Measurements from ENCODE around the gene SLC44A1.

Gene SLC44A1

DNA sequence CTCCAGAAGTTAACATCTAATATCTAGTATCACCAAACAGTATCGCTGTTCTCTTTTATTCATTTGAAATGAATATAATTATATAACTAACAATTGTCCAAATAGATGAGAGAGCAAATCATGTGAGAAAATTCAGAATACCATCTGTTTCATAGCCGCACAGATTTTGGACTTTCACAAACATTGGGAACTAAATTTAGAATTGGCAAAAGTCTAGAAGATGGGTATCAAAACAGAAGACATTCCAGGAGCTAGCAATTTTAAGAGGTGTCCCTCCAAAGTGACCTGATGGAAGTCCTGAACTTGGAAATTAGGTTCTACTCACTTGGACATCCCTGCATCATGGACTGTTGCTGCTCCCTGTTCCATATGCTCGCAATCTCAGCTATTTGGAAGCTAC lies 146.4 kb downstream of the SLC44A1 start:
- Histone ChIP-seq H3K36me3 (ENCODE audit: control insufficient read depth, insufficient read depth, low read length) (peaks cover 9% of the 10 kb centered on the region), H3K4me1 (ENCODE audit: control insufficient read depth, insufficient read depth, low read length) (peaks cover 69% of the 10 kb centered on the region), H3K4me3 (ENCODE audit: low read depth, low read length) (no peak overlapping the region), H3K27ac (ENCODE audit: low read depth, low read length) (peak overlapping the region; percentile 74), H3K27me3 (ENCODE audit: control insufficient read depth, insufficient read depth, low read length) (no peaks in the 10 kb centered on the region), H3K9me3 (ENCODE audit: control insufficient read depth, insufficient read depth, low read length) (no peaks in the 10 kb centered on the region), H3K9ac (ENCODE audit: low read depth, low read length) (no peak overlapping the region)

DNA sequence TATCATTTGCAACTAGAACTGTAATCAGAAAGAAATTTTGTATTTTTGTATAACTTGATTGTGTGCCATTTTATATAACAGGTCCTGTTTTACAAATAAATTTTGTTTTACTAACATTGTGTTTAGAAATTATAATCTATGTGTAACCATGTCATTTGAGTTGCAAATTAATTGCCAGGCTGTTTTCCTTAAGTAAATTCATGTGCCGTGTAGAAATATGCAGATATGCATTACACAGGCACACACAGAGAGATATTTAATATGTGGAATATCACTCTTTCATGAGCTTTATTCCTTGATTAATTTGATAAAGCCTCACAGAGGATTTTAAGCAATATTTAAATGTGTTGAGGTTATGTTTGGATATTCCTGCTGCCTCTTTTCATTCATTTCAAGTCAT lies 146.8 kb downstream of the SLC44A1 start:
- no peak overlapping the region for H3K9ac ChIP-seq (ENCODE audit: low read depth, low read length)

DNA sequence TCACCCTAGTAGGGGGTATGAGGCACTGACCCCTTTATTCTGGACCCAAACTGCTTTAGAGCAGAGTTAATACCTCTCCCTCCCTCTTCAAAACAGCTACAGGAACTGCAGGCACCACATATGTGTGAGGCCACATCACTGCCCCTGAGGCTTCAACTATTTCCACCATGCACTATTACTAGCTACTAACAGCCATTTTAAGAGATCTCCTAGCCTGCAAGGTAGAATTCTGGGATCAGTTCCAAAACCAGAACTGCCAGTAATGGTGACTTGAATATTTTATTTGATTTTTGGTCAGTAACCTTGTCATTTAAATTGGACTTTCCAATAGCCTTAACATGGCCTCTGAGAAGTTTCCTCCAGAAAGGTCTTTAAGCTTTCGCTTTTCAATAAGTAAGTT lies 148.1 kb downstream of the SLC44A1 start:
- H3K4me1 ChIP-seq (ENCODE audit: control insufficient read depth, insufficient read depth, low read length) = peaks cover 66% of the 10 kb centered on the region
- 0 out of 2 replicates have a peak, but pooled peaks cover 2% of the 10 kb centered on the region for H3K36me3 ChIP-seq (ENCODE audit: control insufficient read depth, insufficient read depth, low read length)
- no peak overlapping the region for H3K27ac ChIP-seq (ENCODE audit: low read depth, low read length)
- no peak overlapping the region for H3K9ac ChIP-seq (ENCODE audit: low read depth, low read length)
- no peak overlapping the region for H3K4me3 ChIP-seq (ENCODE audit: low read depth, low read length)
- no peaks in the 10 kb centered on the region for H3K9me3 ChIP-seq (ENCODE audit: control insufficient read depth, insufficient read depth, low read length)
- no peaks in the 10 kb centered on the region for H3K27me3 ChIP-seq (ENCODE audit: control insufficient read depth, insufficient read depth, low read length)

More for the DNA sequence above, 146.8 kb downstream of the SLC44A1 start:
- Histone ChIP-seq H3K36me3 (ENCODE audit: control insufficient read depth, insufficient read depth, low read length) (peaks cover 5% of the 10 kb centered on the region; the same call in 1 of the 2 replicates), H3K27me3 (ENCODE audit: control insufficient read depth, insufficient read depth, low read length) (no peaks in the 10 kb centered on the region), H3K4me1 (ENCODE audit: control insufficient read depth, insufficient read depth, low read length) (peaks cover 69% of the 10 kb centered on the region), H3K4me3 (ENCODE audit: low read depth, low read length) (no peak overlapping the region), H3K9me3 (ENCODE audit: control insufficient read depth, insufficient read depth, low read length) (no peaks in the 10 kb centered on the region), H3K27ac (ENCODE audit: low read depth, low read length) (no peak overlapping the region)

DNA sequence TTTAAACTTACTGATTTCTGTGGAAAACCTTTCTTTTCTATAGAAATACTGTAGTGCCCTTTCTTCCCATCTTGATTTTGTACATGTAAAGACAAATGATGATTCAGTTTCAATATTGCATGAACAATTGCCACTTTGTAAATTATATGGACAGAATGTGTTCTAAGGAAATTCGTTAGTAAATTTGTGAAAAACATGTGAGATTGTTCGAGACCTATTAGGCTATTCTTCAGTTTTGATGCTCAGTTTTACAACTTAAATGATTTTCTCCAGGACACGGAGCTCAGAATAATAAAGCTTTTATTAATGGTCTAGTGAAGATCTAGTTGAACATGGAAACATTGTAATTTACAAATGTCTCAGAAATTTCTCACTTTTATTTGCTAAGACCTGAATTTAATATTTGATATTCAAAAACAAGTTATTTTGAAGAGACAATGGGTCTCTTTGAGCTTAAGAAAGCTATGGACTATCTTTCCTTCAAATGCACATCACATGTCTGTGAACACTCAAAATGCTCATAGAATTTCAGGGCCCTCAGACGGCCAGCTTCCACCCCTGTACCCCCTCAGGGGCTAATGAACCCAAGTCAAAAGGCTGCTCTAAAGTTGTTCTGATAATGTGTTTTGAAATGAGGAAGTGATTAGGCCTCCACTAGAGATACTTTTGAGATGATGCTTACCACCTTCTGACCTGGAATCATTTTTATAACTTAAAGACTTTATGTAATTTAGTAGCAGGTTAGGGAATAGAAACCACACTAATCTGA lies 149.3 kb downstream of the SLC44A1 start:
- peaks cover 65% of the 10 kb centered on the region for H3K4me1 ChIP-seq (ENCODE audit: control insufficient read depth, insufficient read depth, low read length)
- H3K4me3 ChIP-seq (ENCODE audit: low read depth, low read length) = no peak overlapping the region
- H3K27ac ChIP-seq (ENCODE audit: low read depth, low read length) = no peak overlapping the region
- no peak overlapping the region for H3K9ac ChIP-seq (ENCODE audit: low read depth, low read length)
- H3K27me3 ChIP-seq (ENCODE audit: control insufficient read depth, insufficient read depth, low read length) = no peaks in the 10 kb centered on the region
- no peaks in the 10 kb centered on the region for H3K9me3 ChIP-seq (ENCODE audit: control insufficient read depth, insufficient read depth, low read length)
- 0 out of 2 replicates have a peak, but pooled peaks cover 1% of the 10 kb centered on the region for H3K36me3 ChIP-seq (ENCODE audit: control insufficient read depth, insufficient read depth, low read length)

DNA sequence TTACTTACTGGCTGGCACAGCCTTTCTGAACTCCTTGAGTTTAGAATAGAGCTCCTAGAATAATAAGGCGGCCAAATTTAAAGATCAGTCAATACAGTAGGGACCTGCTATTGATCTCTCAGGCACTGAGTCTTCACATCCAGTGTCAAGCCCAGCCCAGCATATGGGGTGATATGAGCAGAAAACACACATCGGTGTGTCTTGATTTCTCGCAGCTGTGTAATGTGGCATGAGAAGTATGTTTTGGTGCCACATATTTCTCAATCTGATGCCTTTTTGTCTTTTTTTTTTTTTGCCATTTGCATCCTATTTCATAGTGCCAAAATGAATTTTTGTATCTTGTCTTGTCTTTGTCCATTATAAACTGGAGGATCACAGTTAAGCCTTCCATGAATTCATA lies 152.0 kb downstream of the SLC44A1 start:
- no peak overlapping the region for H3K27ac ChIP-seq (ENCODE audit: low read depth, low read length)
- H3K4me3 ChIP-seq (ENCODE audit: low read depth, low read length) = no peak overlapping the region
- peaks cover 48% of the 10 kb centered on the region for H3K4me1 ChIP-seq (ENCODE audit: control insufficient read depth, insufficient read depth, low read length)
- H3K9ac ChIP-seq (ENCODE audit: low read depth, low read length) = no peak overlapping the region
- no peaks in the 10 kb centered on the region for H3K27me3 ChIP-seq (ENCODE audit: control insufficient read depth, insufficient read depth, low read length)
- H3K36me3 ChIP-seq (ENCODE audit: control insufficient read depth, insufficient read depth, low read length) = no peaks in the 10 kb centered on the region
- no peaks in the 10 kb centered on the region for H3K9me3 ChIP-seq (ENCODE audit: control insufficient read depth, insufficient read depth, low read length)

DNA sequence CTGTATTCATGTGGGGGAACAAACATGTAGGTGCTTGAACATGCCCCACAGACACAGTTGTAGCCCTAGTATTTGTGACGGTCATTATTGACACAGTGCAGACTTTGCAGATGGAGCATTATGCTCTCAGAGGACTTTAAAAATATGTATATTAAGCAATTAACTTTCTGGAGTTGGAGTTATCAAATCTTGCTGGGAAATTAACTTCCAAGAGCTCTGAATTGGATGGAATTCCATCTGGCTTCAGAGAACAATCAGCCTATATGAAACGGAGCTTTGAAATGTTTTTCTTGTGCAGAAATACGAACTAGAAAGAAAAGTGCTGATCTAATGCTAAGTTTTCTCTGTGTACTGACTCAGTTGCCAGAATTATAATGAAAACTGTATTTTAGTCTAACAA lies 152.4 kb downstream of the SLC44A1 start:
- Histone ChIP-seq H3K9me3 (ENCODE audit: control insufficient read depth, insufficient read depth, low read length) (no peaks in the 10 kb centered on the region), H3K27me3 (ENCODE audit: control insufficient read depth, insufficient read depth, low read length) (no peaks in the 10 kb centered on the region), H3K4me3 (ENCODE audit: low read depth, low read length) (no peak overlapping the region)

DNA sequence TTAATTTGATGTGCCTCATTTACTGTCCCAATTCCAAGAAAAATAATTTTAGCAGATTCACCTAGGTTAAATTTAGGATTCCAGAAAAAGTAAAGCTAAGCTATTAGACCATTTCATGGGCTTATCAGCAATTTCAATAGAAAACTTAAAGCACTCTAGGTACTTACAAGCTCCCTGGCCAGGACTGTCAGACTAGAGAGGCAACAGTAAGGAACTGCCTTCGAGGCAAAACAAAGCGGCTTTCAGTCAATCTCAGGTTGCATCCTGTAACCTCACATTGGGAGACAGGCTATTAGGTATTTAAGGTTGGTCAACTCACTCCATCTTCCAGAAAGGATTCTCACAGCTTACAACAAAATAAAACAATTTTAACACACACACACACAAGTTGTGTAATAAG lies 154.7 kb downstream of the SLC44A1 start:
- H3K27ac ChIP-seq (ENCODE audit: low read depth, low read length) = peak overlapping the region; percentile 30
- no peak overlapping the region for H3K9ac ChIP-seq (ENCODE audit: low read depth, low read length)
- no peaks in the 10 kb centered on the region for H3K27me3 ChIP-seq (ENCODE audit: control insufficient read depth, insufficient read depth, low read length)
- H3K4me3 ChIP-seq (ENCODE audit: low read depth, low read length) = no peak overlapping the region
- H3K4me1 ChIP-seq (ENCODE audit: control insufficient read depth, insufficient read depth, low read length) = peaks cover 51% of the 10 kb centered on the region
- no peaks in the 10 kb centered on the region for H3K9me3 ChIP-seq (ENCODE audit: control insufficient read depth, insufficient read depth, low read length)
- no peaks in the 10 kb centered on the region for H3K36me3 ChIP-seq (ENCODE audit: control insufficient read depth, insufficient read depth, low read length)

More for the DNA sequence above, 152.4 kb downstream of the SLC44A1 start:
- Histone ChIP-seq H3K27ac (ENCODE audit: low read depth, low read length) (no peak overlapping the region), H3K4me1 (ENCODE audit: control insufficient read depth, insufficient read depth, low read length) (peaks cover 48% of the 10 kb centered on the region), H3K36me3 (ENCODE audit: control insufficient read depth, insufficient read depth, low read length) (no peaks in the 10 kb centered on the region), H3K9ac (ENCODE audit: low read depth, low read length) (no peak overlapping the region)

DNA sequence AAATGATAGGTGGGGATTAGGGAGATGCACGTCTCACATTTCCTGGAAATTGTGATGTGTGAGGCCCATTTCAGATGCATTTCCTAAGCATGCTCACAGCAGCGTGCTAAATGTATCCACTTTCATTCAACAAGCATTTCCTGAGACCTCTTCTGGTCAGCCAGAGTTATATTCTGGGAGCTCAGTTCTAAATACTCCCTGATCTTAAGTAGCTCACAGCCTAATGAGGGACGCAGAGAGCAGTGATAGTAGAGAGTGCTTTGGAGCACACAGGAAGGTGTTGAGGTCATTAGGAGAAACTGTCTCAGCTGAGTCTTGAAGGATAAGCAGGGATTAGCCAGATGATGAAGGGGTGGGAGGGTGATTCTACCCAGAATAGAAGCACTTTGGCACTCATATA lies 157.2 kb downstream of the SLC44A1 start:
- Histone ChIP-seq H3K27me3 (ENCODE audit: control insufficient read depth, insufficient read depth, low read length) (no peaks in the 10 kb centered on the region), H3K27ac (ENCODE audit: low read depth, low read length) (peak overlapping the region; percentile 6), H3K36me3 (ENCODE audit: control insufficient read depth, insufficient read depth, low read length) (no peaks in the 10 kb centered on the region), H3K4me3 (ENCODE audit: low read depth, low read length) (no peak overlapping the region), H3K4me1 (ENCODE audit: control insufficient read depth, insufficient read depth, low read length) (peaks cover 50% of the 10 kb centered on the region), H3K9ac (ENCODE audit: low read depth, low read length) (no peak overlapping the region), H3K9me3 (ENCODE audit: control insufficient read depth, insufficient read depth, low read length) (no peaks in the 10 kb centered on the region)

DNA sequence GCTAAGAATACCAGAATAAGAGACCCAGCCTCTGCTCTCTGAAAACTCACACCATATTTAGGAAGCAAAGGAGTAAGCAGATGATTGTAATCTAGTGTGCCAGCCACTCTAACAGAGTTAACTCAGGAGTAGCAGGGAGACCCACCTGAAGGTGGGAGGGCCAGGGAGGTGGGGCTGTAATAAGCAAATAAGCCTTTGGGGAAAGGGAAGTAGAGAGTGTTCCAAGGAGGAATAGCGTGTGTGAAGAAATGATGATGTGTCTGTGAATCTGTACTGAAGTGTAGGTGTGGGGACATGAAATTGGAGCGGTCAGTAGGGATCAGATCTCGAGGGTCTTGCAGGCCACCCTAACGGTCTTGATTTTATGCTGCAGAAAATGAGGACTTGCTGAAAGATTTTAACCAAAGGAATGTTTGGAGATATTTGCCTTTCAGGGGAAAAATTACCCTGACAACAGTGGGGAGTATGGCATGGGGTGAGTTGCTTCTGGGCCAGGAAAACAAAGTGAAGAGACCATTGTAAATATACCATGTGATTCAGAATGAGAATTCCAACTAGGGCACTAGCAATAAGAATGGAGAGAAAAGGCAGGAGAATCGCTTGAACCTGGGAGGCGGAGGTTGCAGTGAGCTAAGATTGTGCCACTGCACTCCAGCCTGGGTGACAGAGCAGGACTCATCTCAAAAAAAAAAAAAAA lies 159.2 kb downstream of the SLC44A1 start:
- Histone ChIP-seq H3K9me3 (ENCODE audit: control insufficient read depth, insufficient read depth, low read length) (no peaks in the 10 kb centered on the region), H3K27me3 (ENCODE audit: control insufficient read depth, insufficient read depth, low read length) (no peaks in the 10 kb centered on the region), H3K4me3 (ENCODE audit: low read depth, low read length) (peak overlapping the region; percentile 35), H3K36me3 (ENCODE audit: control insufficient read depth, insufficient read depth, low read length) (no peaks in the 10 kb centered on the region), H3K9ac (ENCODE audit: low read depth, low read length) (peak overlapping the region; percentile 16), H3K4me1 (ENCODE audit: control insufficient read depth, insufficient read depth, low read length) (peaks cover 43% of the 10 kb centered on the region), H3K27ac (ENCODE audit: low read depth, low read length) (peak overlapping the region; percentile 86)

DNA sequence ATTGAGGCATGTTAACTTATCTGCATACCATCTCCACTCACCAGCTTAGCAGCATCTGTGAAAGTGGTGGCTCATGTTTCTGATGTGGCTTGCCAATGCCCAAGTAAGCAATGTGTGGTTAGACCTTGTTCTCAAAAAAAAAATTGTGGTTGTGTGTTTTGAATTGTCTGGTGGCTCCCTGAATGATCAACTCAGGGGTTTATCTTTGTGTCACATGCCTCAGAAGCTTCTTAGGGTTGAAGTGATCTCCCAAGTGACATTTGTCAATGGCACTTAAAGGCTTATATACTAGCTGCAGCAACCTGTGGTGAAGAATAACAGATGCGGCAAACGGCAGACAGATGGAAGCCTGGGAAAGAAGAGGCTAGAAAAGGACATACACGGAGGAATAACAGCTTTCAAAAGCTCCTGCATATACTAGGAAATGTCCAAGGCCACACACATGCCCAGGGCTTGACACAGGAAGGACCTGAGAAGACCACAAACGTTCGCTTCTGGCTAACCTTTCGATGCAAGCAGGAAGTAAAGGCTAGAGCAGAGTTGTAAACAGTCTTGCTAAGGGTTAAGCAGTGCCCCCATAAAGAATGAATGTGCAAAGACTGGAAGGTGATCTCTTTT lies 161.2 kb downstream of the SLC44A1 start:
- H3K4me1 ChIP-seq (ENCODE audit: control insufficient read depth, insufficient read depth, low read length) = peaks cover 36% of the 10 kb centered on the region
- H3K27ac ChIP-seq (ENCODE audit: low read depth, low read length) = no peak overlapping the region
- no peak overlapping the region for H3K9ac ChIP-seq (ENCODE audit: low read depth, low read length)
- no peak overlapping the region for H3K4me3 ChIP-seq (ENCODE audit: low read depth, low read length)
- H3K27me3 ChIP-seq (ENCODE audit: control insufficient read depth, insufficient read depth, low read length) = no peaks in the 10 kb centered on the region
- no peaks in the 10 kb centered on the region for H3K36me3 ChIP-seq (ENCODE audit: control insufficient read depth, insufficient read depth, low read length)
- H3K9me3 ChIP-seq (ENCODE audit: control insufficient read depth, insufficient read depth, low read length) = no peaks in the 10 kb centered on the region

DNA sequence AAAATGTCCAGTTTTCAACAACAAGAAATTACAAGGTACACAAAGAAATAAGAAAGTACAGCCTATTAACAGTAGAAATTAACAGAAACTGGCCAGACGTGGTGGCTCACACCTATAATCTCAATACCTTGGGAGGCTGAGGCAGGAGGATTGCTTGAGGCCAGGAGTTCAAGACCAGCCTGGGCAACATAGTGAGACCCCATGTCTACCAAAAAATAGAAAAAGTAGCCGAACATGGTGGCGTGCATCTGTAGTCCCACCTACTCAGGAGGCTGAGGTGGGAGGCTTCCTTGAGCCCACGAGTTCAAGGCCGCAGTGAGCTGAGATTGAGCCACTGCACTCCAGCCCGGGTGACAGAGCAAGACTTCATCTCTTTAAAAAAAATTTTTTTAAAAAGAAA lies 161.9 kb downstream of the SLC44A1 start:
- Histone ChIP-seq H3K4me3 (ENCODE audit: low read depth, low read length) (no peak overlapping the region), H3K9me3 (ENCODE audit: control insufficient read depth, insufficient read depth, low read length) (no peaks in the 10 kb centered on the region), H3K27ac (ENCODE audit: low read depth, low read length) (no peak overlapping the region), H3K27me3 (ENCODE audit: control insufficient read depth, insufficient read depth, low read length) (no peaks in the 10 kb centered on the region), H3K9ac (ENCODE audit: low read depth, low read length) (no peak overlapping the region), H3K36me3 (ENCODE audit: control insufficient read depth, insufficient read depth, low read length) (no peaks in the 10 kb centered on the region), H3K4me1 (ENCODE audit: control insufficient read depth, insufficient read depth, low read length) (peaks cover 33% of the 10 kb centered on the region)
